Endothelial cell of umbilical vein (primary cell): ENCODE data around the gene MINDY4. TPM values are rescaled to one million over a fixed set of nuclear protein-coding genes. Genes with fewer than 3 reads are reported as not detected.

Source experiments
- BruUV-seq: library from RNA; stranded (reverse); fragments of 400-500 nt; replicated peaks from 2 replicates; lab custom pipeline; 2021; lab: Mats Ljungman, UMichigan
- CTCF ChIA-PET: fragments of 300-600, 350-600 bp; sonication (Branson Sonifier 250); formaldehyde crosslinking; loops from one replicate; lab custom pipeline; 2021; ENCODE audit warnings: antibody characterized with exemption, inconsistent platforms; lab: Charles Lee
- POLR2A ChIA-PET: fragments of 300-600, 350-600 bp; sonication (Branson Sonifier 250); formaldehyde crosslinking; loops from one replicate; lab custom pipeline; 2021; ENCODE audit warnings: antibody characterized with exemption, inconsistent platforms; lab: Charles Lee
- DNase-seq: peaks from one replicate; pipeline ENCODE4 v3.0.0-alpha.2; 2011; ENCODE audit warnings: low read depth, low spot score
- FAIRE-seq: peaks from 2 replicates; lab custom pipeline; 2011; peaks lifted over from hg19 to GRCh38; lab: Jason Lieb, UNC
- H2AFZ ChIP-seq: 2 replicates; pipeline ENCODE4 v1.6.0; 2012; ENCODE audit warnings: low read depth, low read length, control low read depth, inconsistent platforms
- H3K27ac ChIP-seq: 2 replicates; pipeline ENCODE4 v1.5.1; 2011; ENCODE audit warnings: low read depth, mild to moderate bottlenecking, control low read depth, low read length, moderate library complexity; ENCODE audit not compliant: insufficient read depth
- H3K27me3 ChIP-seq, 2 experiments: 2 replicates each; pipeline versions ENCODE4 v1.6.0 to v1.6.1; 2011; ENCODE audit warnings: low read length in 2 of 2, mixed read lengths in 1 of 2; ENCODE audit not compliant: control insufficient read depth in 2 of 2, insufficient read depth in 2 of 2
- H3K36me3 ChIP-seq, 2 experiments: 2 replicates in 1 of 2; 3 replicates in 1 of 2; pipeline ENCODE4 v1.5.1; 2011; ENCODE audit warnings: low read length in 2 of 2, mild to moderate bottlenecking in 1 of 2, moderate library complexity in 1 of 2; ENCODE audit not compliant: control insufficient read depth in 2 of 2, insufficient read depth in 2 of 2; ENCODE audit errors: extremely low read depth in 1 of 2
- H3K4me1 ChIP-seq: 3 replicates; pipeline ENCODE4 v1.5.1; 2011; ENCODE audit warnings: mild to moderate bottlenecking, low read length; ENCODE audit not compliant: control insufficient read depth, insufficient read depth; ENCODE audit errors: extremely low read depth
- H3K4me2 ChIP-seq: 2 replicates; pipeline ENCODE4 v1.6.1; 2011; ENCODE audit warnings: low read length, control low read depth, mixed read lengths; ENCODE audit not compliant: insufficient read depth
- H3K4me3 ChIP-seq, 3 experiments: fragments of 200-600 bp in 1 of 3; sonication (generic), shearing (Covaris generic) in 1 of 3; replicated peaks in 1 of 3; 2 replicates each; pipeline ENCODE4 v1.5.1; 2011 to 2016; ENCODE audit warnings: control low read depth in 3 of 3, low read length in 3 of 3, mild to moderate bottlenecking in 2 of 3, inconsistent platforms in 1 of 3, low read depth in 1 of 3, moderate library complexity in 1 of 3; ENCODE audit not compliant: insufficient read depth in 1 of 3
- H3K79me2 ChIP-seq: 2 replicates; pipeline ENCODE4 v1.6.0; 2012; ENCODE audit warnings: low read length, inconsistent platforms; ENCODE audit not compliant: control insufficient read depth, insufficient read depth
- H3K9ac ChIP-seq: replicated peaks from 2 replicates; pipeline ENCODE3; 2011; ENCODE audit warnings: low read length, control low read depth; ENCODE audit not compliant: insufficient read depth; ENCODE audit errors: extremely low read depth
- H3K9me1 ChIP-seq: replicated peaks from 3 replicates; pipeline ENCODE4 v1.6.0; 2011; ENCODE audit warnings: mild to moderate bottlenecking, low read length; ENCODE audit not compliant: control insufficient read depth, insufficient read depth; ENCODE audit errors: extremely low read depth
- H3K9me3 ChIP-seq: replicated peaks from 2 replicates; pipeline ENCODE4 v1.5.1; 2012; ENCODE audit warnings: low read length, inconsistent platforms; ENCODE audit not compliant: control insufficient read depth, insufficient read depth
- H4K20me1 ChIP-seq: replicated peaks from 2 replicates; pipeline ENCODE3; 2011; ENCODE audit warnings: mild to moderate bottlenecking, low read length; ENCODE audit not compliant: control insufficient read depth, insufficient read depth; ENCODE audit errors: extremely low read depth
- CTCF ChIP-seq, 2 donors: IDR thresholded peaks; 1 replicate in 1 of 2; 2 replicates in 1 of 2; pipeline ENCODE4 v1.5.1; 2011; ENCODE audit warnings: low read length in 2 of 2, mild to moderate bottlenecking in 2 of 2, moderate library complexity in 2 of 2, control low read depth in 1 of 2, inconsistent platforms in 1 of 2, low read depth in 1 of 2; ENCODE audit not compliant: insufficient read depth in 1 of 2; ENCODE audit errors: extremely low read depth in 1 of 2
- EZH2 ChIP-seq: IDR thresholded peaks from 2 replicates; pipeline ENCODE4 v1.6.1; 2012; ENCODE audit warnings: borderline replicate concordance, low read depth, mild to moderate bottlenecking, moderate library complexity, low read length, inconsistent platforms; ENCODE audit not compliant: severe bottlenecking
- FOS ChIP-seq: IDR thresholded peaks from 2 replicates; pipeline ENCODE4 v1.6.1; 2011; ENCODE audit warnings: mild to moderate bottlenecking, low read length, moderate library complexity, borderline replicate concordance; ENCODE audit not compliant: insufficient read depth
- GATA2 ChIP-seq: IDR thresholded peaks from 2 replicates; pipeline ENCODE4 v1.7.0; 2011; ENCODE audit warnings: low read depth, mild to moderate bottlenecking, moderate library complexity, mixed read lengths, low read length; ENCODE audit not compliant: insufficient read length, insufficient read depth
- JUN ChIP-seq: IDR thresholded peaks from 2 replicates; pipeline ENCODE4 v1.6.1; 2011; ENCODE audit warnings: borderline replicate concordance, low read depth; ENCODE audit not compliant: insufficient read length, insufficient read depth
- MAX ChIP-seq: IDR thresholded peaks from 2 replicates; pipeline ENCODE4 v1.6.1; 2011; ENCODE audit not compliant: insufficient read depth, insufficient read length
- MYC ChIP-seq: IDR thresholded peaks from one replicate; pipeline ENCODE4 v1.6.1; 2011; ENCODE audit warnings: mild to moderate bottlenecking, low read depth, low read length
- POLR2A ChIP-seq: IDR thresholded peaks from 2 replicates; pipeline ENCODE4 v1.6.1; 2012; ENCODE audit warnings: low read depth, mild to moderate bottlenecking, control low read depth, low read length
- POLR2AphosphoS5 ChIP-seq: IDR thresholded peaks from 2 replicates; pipeline ENCODE4 v1.6.1; 2012; ENCODE audit warnings: low read depth, mild to moderate bottlenecking, control low read depth, low read length, moderate library complexity; ENCODE audit not compliant: insufficient read depth
- dilution Hi-C: fragments of 300-500 bp; cut with MboI; formaldehyde crosslinking; loops from one replicate; pipeline ENCODE4 v1.15.0; 2019; ENCODE audit warnings: low sequenced_read_pairs; ENCODE audit not compliant: extremely low pct_ligation_motif_present
- intact Hi-C: fragments of 100-400 bp; cut with micrococcal nuclease; formaldehyde crosslinking; loops from one replicate; pipeline ENCODE4 v1.10.0; 2022
- polyA plus RNA-seq, 4 experiments: library from polyadenylated mRNA; depleted of rRNA in 3 of 4; stranded (reverse) in 3 of 4; unstranded in 1 of 4; fragments of >200 nt; gene quantifications; 2 replicates each; pipeline versions ENCODE4 v1.2.1 to v1.2.3, GENCODE V29; 2011 to 2012; ENCODE audit warnings: missing spikeins in 1 of 4
- total RNA-seq: library from RNA; stranded (reverse); gene quantifications from 2 replicates; pipeline ENCODE4 v1.2.3, GENCODE V29; 2021

The MINDY4 gene
- total and polyA plus RNA-seq, 2 donors (not counting 3 experiments of a cell fraction or from before 2014, with no cell fraction given): 2.2 to 4.7 TPM

GRCh38 chr7:30900053-30900452 is 128.8 kb downstream of the MINDY4 start:
- Histone ChIP-seq H3K4me1 (peaks cover 11% of the 10 kb centered on the region), H3K9me3 (no peaks in the 10 kb centered on the region), H3K9ac (no peak overlapping the region), H2AFZ (no peak overlapping the region), H3K79me2 (no peaks in the 10 kb centered on the region), H3K4me2 (no peak overlapping the region), H3K4me3 (no peak overlapping the region), H3K27ac (no peak overlapping the region), H4K20me1 (no peaks in the 10 kb centered on the region), H3K36me3 (no peaks in the 10 kb centered on the region), H3K9me1 (no peaks in the 10 kb centered on the region), H3K27me3 (peaks cover 0 to 3% of the 10 kb centered on the region in 2 experiments)
- intact Hi-C loops (no loop called here), dilution Hi-C loops (no loop called here)
- DNase-seq (no peak), FAIRE-seq (no peak)
- no TSS peak for BruUV-seq
- TF ChIP-seq GATA2: no peak
- POLR2A ChIA-PET: no interaction called here
- CTCF ChIA-PET: interaction anchor here (1.1 to 1.5 kb wide), 2 partner anchors 38 to 223 kb away, joined by 4 to 6 read pairs; no protein-coding TSS in a partner anchor

- H3K4me2 ChIP-seq: no peak overlapping the region
- TF ChIP-seq JUN (no peak), GATA2 (no peak), POLR2AphosphoS5 (no peak), MAX (no peak), MYC (no peak), POLR2A (no peak), CTCF (IDR thresholded peaks at IDR 0.05; ENCODE audit: extremely low read depth in 1 of 2, insufficient read depth in 1 of 2, low read depth in 1 of 2, low read length in 2 of 2) (no peak), EZH2 (no peak), FOS (no peak)
- no peaks in the 10 kb centered on the region for H4K20me1 ChIP-seq
- H3K79me2 ChIP-seq: no peaks in the 10 kb centered on the region
- no peaks in the 10 kb centered on the region for H3K9me3 ChIP-seq
- H2AFZ ChIP-seq: peak overlapping the region; percentile 14
- no peak for DNase-seq
- H3K9me1 ChIP-seq: no peaks in the 10 kb centered on the region
- CTCF ChIA-PET: interaction anchor here (1.1 to 1.5 kb wide), 3 partner anchors 12 to 222 kb away, joined by 3 to 6 read pairs (median 4); no protein-coding TSS in a partner anchor
- POLR2A ChIA-PET: no interaction called here
- FAIRE-seq: no peak
- no peak overlapping the region for H3K4me3 ChIP-seq
- no peaks in the 10 kb centered on the region for H3K36me3 ChIP-seq
- peaks cover 11% of the 10 kb centered on the region for H3K4me1 ChIP-seq
- no peak overlapping the region for H3K27ac ChIP-seq
- dilution Hi-C loops (no loop called here), intact Hi-C loops (no loop called here)
- no peak overlapping the region for H3K9ac ChIP-seq
- peaks cover 0 to 3% of the 10 kb centered on the region in 2 experiments for H3K27me3 ChIP-seq
- no TSS peak for BruUV-seq
Observed at GRCh38 chr7:30900803-30901362, 129.7 kb downstream of the MINDY4 start.
